Caco-2 (cell line): Measurements from ENCODE around the gene SCYL1. TPM values are rescaled to one million over a fixed set of nuclear protein-coding genes. Genes with fewer than 3 reads are reported as not detected.

Experiments used
- BruUV-seq: library from RNA; stranded (reverse); fragments of 400-500 nt; replicated peaks from 2 replicates; lab custom pipeline; 2021; lab: Mats Ljungman, UMichigan
- CTCF ChIA-PET: fragments of 300-600 bp; sonication (Branson Sonifier 250); formaldehyde crosslinking; loops from one replicate; lab custom pipeline; 2022; ENCODE audit warnings: antibody characterized with exemption; lab: Charles Lee
- POLR2A ChIA-PET: fragments of 300-600 bp; sonication (Branson Sonifier 250); formaldehyde crosslinking; loops from one replicate; lab custom pipeline; 2022; ENCODE audit warnings: antibody characterized with exemption; lab: Charles Lee
- DNase-seq, 2 experiments: peaks; one replicate each; pipeline versions ENCODE4 v3.0.0 to v3.0.0-alpha.2; 2020 to 2022
- H3K27me3 ChIP-seq: replicated peaks from 2 replicates; pipeline ENCODE4 v1.6.0; 2011; ENCODE audit warnings: low read length; ENCODE audit not compliant: control insufficient read depth, insufficient read depth
- H3K36me3 ChIP-seq: 2 replicates; pipeline ENCODE4 v1.5.1; 2011; ENCODE audit warnings: low read length; ENCODE audit not compliant: control insufficient read depth, insufficient read depth
- H3K4me1 ChIP-seq: fragments of 250-450 bp; sonication (Bioruptor Pico); 2 replicates; pipeline ENCODE4 v1.5.1; 2020; ENCODE audit warnings: mild to moderate bottlenecking
- H3K4me3 ChIP-seq: 2 replicates; pipeline ENCODE4 v1.5.1; 2011; ENCODE audit warnings: low read depth, mild to moderate bottlenecking, control low read depth, low read length
- H3K9me3 ChIP-seq: fragments of 250-450 bp; sonication (Bioruptor Pico); 2 replicates; pipeline ENCODE4 v1.5.1; 2020; ENCODE audit warnings: mild to moderate bottlenecking, moderate library complexity
- H3K27ac Mint-ChIP-seq: one replicate; pipeline ENCODE4 v1.8.0; 2022; ENCODE audit warnings: mixed read lengths; ENCODE audit not compliant: unreplicated experiment
- H3K27me3 Mint-ChIP-seq: one replicate; pipeline ENCODE4 v1.8.0; 2022; ENCODE audit warnings: mixed read lengths; ENCODE audit not compliant: insufficient read depth, unreplicated experiment
- H3K36me3 Mint-ChIP-seq: one replicate; pipeline ENCODE4 v1.8.0; 2022; ENCODE audit warnings: mild to moderate bottlenecking, mixed read lengths; ENCODE audit not compliant: insufficient read depth, unreplicated experiment
- H3K4me1 Mint-ChIP-seq: one replicate; pipeline ENCODE4 v1.8.0; 2022; ENCODE audit warnings: low read depth, mixed read lengths; ENCODE audit not compliant: unreplicated experiment
- H3K4me3 Mint-ChIP-seq: one replicate; pipeline ENCODE4 v1.8.0; 2022; ENCODE audit warnings: mild to moderate bottlenecking, moderate library complexity, mixed read lengths; ENCODE audit not compliant: unreplicated experiment
- H3K9me3 Mint-ChIP-seq: one replicate; pipeline ENCODE4 v1.8.0; 2022; ENCODE audit warnings: mixed read lengths; ENCODE audit not compliant: unreplicated experiment
- intact Hi-C: fragments of 100-400 bp; cut with micrococcal nuclease; formaldehyde crosslinking; loops from one replicate; pipeline ENCODE4 v1.10.0; 2022; ENCODE audit not compliant: unreplicated experiment
- total RNA-seq: library from RNA; stranded (reverse); gene quantifications from 2 replicates; pipeline ENCODE4 v1.2.3, GENCODE V29; 2022
- TF ChIP-seq, protein P1 (sequence below), 2 experiments: fragments of 200-600 bp in 1 of 2; IDR thresholded peaks; 1 replicate in 1 of 2; 2 replicates in 1 of 2; pipeline versions ENCODE4 v1.5.1 to v1.8.0; 2011 to 2022; ENCODE audit warnings: antibody characterized with exemption in 1 of 2, control low read depth in 1 of 2, inconsistent platforms in 1 of 2, low read depth in 1 of 2, low read length in 1 of 2, mild to moderate bottlenecking in 1 of 2, moderate library complexity in 1 of 2; ENCODE audit not compliant: insufficient read depth in 1 of 2, severe bottlenecking in 1 of 2, unreplicated experiment in 1 of 2

SCYL1 gene
- total RNA-seq, 1 experiment from 2014 or later, result 123 TPM

- peaks cover 55% of the 10 kb centered on the region for H3K36me3 Mint-ChIP-seq
- intact Hi-C loops, result no loop called here
- no peaks in the 10 kb centered on the region for H3K27me3 Mint-ChIP-seq
- TF ChIP-seq, protein P1, sequence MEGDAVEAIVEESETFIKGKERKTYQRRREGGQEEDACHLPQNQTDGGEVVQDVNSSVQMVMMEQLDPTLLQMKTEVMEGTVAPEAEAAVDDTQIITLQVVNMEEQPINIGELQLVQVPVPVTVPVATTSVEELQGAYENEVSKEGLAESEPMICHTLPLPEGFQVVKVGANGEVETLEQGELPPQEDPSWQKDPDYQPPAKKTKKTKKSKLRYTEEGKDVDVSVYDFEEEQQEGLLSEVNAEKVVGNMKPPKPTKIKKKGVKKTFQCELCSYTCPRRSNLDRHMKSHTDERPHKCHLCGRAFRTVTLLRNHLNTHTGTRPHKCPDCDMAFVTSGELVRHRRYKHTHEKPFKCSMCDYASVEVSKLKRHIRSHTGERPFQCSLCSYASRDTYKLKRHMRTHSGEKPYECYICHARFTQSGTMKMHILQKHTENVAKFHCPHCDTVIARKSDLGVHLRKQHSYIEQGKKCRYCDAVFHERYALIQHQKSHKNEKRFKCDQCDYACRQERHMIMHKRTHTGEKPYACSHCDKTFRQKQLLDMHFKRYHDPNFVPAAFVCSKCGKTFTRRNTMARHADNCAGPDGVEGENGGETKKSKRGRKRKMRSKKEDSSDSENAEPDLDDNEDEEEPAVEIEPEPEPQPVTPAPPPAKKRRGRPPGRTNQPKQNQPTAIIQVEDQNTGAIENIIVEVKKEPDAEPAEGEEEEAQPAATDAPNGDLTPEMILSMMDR (IDR thresholded peaks at IDR 0.05; ENCODE audit: insufficient read depth in 1 of 2, low read depth in 1 of 2, low read length in 1 of 2, severe bottlenecking in 1 of 2, unreplicated experiment in 1 of 2), result no peak
- POLR2A ChIA-PET, result no interaction called here
- H3K4me1 ChIP-seq, result peaks cover 21% of the 10 kb centered on the region
- H3K27ac Mint-ChIP-seq, result no peak overlapping the region
- H3K4me1 Mint-ChIP-seq, result peaks cover 39% of the 10 kb centered on the region
- no peak for DNase-seq
- no peaks in the 10 kb centered on the region for H3K9me3 ChIP-seq
- H3K9me3 Mint-ChIP-seq, result no peaks in the 10 kb centered on the region
- H3K36me3 ChIP-seq, result 0 out of 2 replicates have a peak, but pooled peaks cover 4% of the 10 kb centered on the region
- H3K27me3 ChIP-seq, result no peaks in the 10 kb centered on the region
- BruUV-seq, result no TSS peak
- H3K4me3 ChIP-seq, result no peak overlapping the region
- H3K4me3 Mint-ChIP-seq, result no peak overlapping the region
- CTCF ChIA-PET, result interaction anchor here (0.6 kb wide), 1 partner anchor 782 kb away, joined by 3 read pairs; no protein-coding TSS in a partner anchor
These were observed 18.0 kb downstream of the SCYL1 start for GRCh38 chr11:65542738-65543390.

DNA sequence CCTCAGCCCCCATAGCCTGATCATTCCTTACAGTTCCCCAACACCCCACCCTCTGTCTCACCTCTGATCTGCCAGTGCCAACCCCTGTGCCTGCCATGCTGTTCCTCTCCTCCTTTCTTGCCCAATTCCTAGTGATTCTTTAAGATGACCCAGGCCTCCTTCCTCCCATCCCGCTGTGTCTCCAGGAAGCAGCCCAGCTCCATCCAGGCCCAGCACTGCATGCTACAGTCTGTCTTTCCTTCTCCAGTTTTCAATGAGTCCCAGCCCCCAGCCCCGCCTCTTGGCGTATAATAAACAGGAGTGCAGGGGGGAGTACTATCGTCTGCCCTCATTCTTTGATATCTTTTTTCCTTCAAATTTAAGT is 21.0 kb downstream of the SCYL1 start:
- Mint-ChIP-seq H3K36me3 (peaks cover 39% of the 10 kb centered on the region), H3K4me3 (peak overlapping the region; percentile 67), H3K27me3 (no peaks in the 10 kb centered on the region), H3K4me1 (peaks cover 41% of the 10 kb centered on the region), H3K27ac (no peak overlapping the region), H3K9me3 (no peaks in the 10 kb centered on the region)
- H3K9me3 ChIP-seq, result no peaks in the 10 kb centered on the region
- ChIA-PET CTCF (no interaction called here), POLR2A (interaction anchor here (0.6 kb wide), 1 partner anchor 56 kb away, joined by 3 read pairs; no protein-coding TSS in a partner anchor)
- H3K36me3 ChIP-seq, result 0 out of 2 replicates have a peak, but pooled peaks cover 2% of the 10 kb centered on the region
- TF ChIP-seq, protein P1 (IDR thresholded peaks at IDR 0.05; ENCODE audit: insufficient read depth in 1 of 2, low read depth in 1 of 2, low read length in 1 of 2, severe bottlenecking in 1 of 2, unreplicated experiment in 1 of 2), result no peak
- DNase-seq, result no peak
- H3K4me1 ChIP-seq, result peaks cover 24% of the 10 kb centered on the region
- intact Hi-C loops, result loop anchor here (1.0 kb wide), 1 partner anchor 24 kb away; the partner anchor contains the start of gene ZNRD2
- H3K4me3 ChIP-seq, result peak overlapping the region; percentile 58
- TSS peak; percentile 55 for BruUV-seq
- no peaks in the 10 kb centered on the region for H3K27me3 ChIP-seq

DNA sequence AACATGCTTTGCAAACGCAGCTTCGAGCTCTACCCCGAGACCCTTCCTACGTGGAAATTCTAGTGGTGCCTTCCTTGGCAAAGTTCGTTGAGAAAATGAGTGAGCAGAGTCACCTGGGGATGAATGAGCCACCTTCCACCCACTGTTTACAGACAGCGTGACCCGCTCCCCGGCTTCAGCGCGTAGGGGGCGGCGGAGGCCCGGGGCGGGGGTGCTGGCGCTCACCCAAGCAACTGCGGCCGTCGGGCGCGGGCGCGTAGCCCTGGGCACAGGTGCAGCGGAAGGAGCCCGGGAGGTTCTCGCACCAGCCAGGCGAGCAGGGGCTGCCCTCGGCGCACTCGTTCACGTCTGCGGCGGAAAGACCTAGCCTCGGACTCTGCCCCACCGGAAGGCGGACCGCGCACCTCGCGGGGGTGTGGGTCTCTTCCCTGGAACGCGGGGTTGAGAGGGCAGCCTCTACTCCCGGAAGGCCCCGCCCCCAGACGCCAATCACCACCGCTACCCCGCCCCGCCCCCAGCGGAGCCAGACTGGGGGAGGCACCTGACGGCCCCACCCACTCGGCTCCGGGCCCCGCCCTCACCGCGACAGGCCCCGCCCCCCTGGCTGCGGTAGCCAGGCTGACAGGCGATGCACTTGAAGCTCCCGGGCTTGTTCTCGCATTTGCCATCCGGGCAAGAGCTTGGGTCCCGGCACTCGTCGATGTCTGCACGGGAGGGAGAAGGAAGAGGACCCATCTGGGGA is 21.5 kb downstream of the SCYL1 start:
- peak; percentile 98 to 99 for DNase-seq
- intact Hi-C loops, result loop anchor here (1.0 kb wide), 1 partner anchor 24 kb away; the partner anchor contains the start of gene ZNRD2
- Mint-ChIP-seq H3K27ac (no peak overlapping the region), H3K9me3 (no peaks in the 10 kb centered on the region), H3K4me1 (peaks cover 45% of the 10 kb centered on the region), H3K36me3 (peaks cover 40% of the 10 kb centered on the region), H3K4me3 (peak overlapping the region; percentile 67), H3K27me3 (no peaks in the 10 kb centered on the region)
- CTCF ChIA-PET, result interaction anchor here (0.5 to 0.7 kb wide), 3 partner anchors 31 to 1835 kb away, joined by 3 to 4 read pairs (median 3); no protein-coding TSS in a partner anchor
- no TSS peak for BruUV-seq
- no peaks in the 10 kb centered on the region for H3K9me3 ChIP-seq
- H3K4me3 ChIP-seq, result peak overlapping the region; percentile 58
- POLR2A ChIA-PET, result interaction anchor here (0.7 to 0.8 kb wide), 3 partner anchors 21 to 187 kb away, joined by 3 to 7 read pairs (median 3); partner anchors contain the start of genes SCYL1 and ZNRD2
- TF ChIP-seq, protein P1 (IDR thresholded peaks at IDR 0.05; ENCODE audit: insufficient read depth in 1 of 2, low read depth in 1 of 2, low read length in 1 of 2, severe bottlenecking in 1 of 2, unreplicated experiment in 1 of 2), result no peak
- peaks cover 23% of the 10 kb centered on the region for H3K4me1 ChIP-seq
- 0 out of 2 replicates have a peak, but pooled peaks cover 2% of the 10 kb centered on the region for H3K36me3 ChIP-seq
- H3K27me3 ChIP-seq, result no peaks in the 10 kb centered on the region
